ENCODE data around the gene HEBP2.

DNA sequence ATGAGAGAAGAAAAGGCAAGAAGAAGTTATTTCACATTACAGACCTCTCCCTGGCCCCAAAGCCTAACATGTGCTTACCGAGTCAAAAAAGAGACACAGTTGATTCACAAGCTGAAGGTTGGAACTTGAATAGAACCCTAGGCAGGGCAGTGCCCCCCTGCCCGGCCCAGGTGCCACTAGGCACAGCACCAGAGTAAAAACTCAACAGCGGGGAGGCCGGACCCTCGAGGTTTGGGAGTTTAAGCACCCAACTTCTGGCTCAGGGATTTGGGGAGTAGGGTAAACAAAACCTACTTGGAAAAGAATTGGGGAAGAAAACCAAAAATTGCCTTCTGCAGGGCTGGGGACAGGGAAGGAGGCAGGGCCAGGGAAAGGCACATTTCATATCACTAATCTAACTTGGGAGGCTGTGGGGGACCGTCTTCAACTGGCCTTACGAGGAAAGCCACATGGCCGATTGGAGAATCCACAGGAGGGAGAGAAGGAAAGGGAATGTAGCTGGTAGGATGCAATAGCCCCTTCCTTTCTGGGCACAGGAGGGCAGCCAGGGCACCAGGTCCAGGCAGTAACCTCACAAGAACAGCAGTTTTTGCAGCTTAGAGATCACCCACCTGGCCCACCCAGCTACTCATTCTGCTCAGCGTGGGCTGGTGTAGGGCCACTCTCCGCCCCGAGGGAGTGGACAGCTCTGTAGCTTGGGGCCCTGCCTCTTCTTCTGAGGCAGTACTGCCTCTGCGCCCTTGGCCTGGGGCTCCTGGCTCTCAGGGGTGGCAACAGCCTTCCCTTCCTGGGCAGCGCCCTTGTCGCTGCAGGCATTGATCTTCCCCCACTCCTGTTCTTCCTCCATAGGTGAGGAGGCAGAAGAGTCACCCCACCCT, 1.8 kb upstream of the HEBP2 start:
- TF ChIP-seq, protein P1, sequence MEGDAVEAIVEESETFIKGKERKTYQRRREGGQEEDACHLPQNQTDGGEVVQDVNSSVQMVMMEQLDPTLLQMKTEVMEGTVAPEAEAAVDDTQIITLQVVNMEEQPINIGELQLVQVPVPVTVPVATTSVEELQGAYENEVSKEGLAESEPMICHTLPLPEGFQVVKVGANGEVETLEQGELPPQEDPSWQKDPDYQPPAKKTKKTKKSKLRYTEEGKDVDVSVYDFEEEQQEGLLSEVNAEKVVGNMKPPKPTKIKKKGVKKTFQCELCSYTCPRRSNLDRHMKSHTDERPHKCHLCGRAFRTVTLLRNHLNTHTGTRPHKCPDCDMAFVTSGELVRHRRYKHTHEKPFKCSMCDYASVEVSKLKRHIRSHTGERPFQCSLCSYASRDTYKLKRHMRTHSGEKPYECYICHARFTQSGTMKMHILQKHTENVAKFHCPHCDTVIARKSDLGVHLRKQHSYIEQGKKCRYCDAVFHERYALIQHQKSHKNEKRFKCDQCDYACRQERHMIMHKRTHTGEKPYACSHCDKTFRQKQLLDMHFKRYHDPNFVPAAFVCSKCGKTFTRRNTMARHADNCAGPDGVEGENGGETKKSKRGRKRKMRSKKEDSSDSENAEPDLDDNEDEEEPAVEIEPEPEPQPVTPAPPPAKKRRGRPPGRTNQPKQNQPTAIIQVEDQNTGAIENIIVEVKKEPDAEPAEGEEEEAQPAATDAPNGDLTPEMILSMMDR (IDR thresholded peaks at IDR 0.05) = no peak
- no peak for TF ChIP-seq POLR2A (IDR thresholded peaks at IDR 0.05)

All from gastroesophageal sphincter (tissue), 3 donors.